ENCODE measurements around the gene AGPAT3. TPM values are rescaled to one million over a fixed set of nuclear protein-coding genes. Genes with fewer than 3 reads are reported as not detected.

AGPAT3 gene
- total and polyA plus RNA-seq, 8 donors: 9.9 to 83.1 (median 36.7) TPM

- WGBS, 5 donors: 52 to 78% (median 66%) methylated on average over 10 to 12 of the region's 12 CpGs
- Histone ChIP-seq H3K27ac (peak overlapping the region in 1 of 5 donors; percentile 16), H3K9me3 (peaks cover 0 to 8% (median under 1%) of the 10 kb centered on the region in 4 donors), H3K4me3 (no peak overlapping the region), H3K36me3 (peaks cover 0 to 2% (median 0%) of the 10 kb centered on the region in 4 donors), H3K4me1 (peaks cover 6 to 68% (median 46%) of the 10 kb centered on the region in 4 donors), H3K27me3 (no peaks in the 10 kb centered on the region)
- peak; percentile 49 to 55 for DNase-seq
- intact Hi-C loops (cut with DNase I; ENCODE audit: low total_unique reads): no loop called here
- no peak for TF ChIP-seq POLR2A (IDR thresholded peaks at IDR 0.05)
- TF ChIP-seq CTCF (IDR thresholded peaks at IDR 0.05): peak in 1 of 7 experiments; percentile 34
- TF ChIP-seq POLR2AphosphoS5 (IDR thresholded peaks at IDR 0.05): no peak
- no peak for TF ChIP-seq EP300 (IDR thresholded peaks at IDR 0.05)
Measured at GRCh38 chr21:43917515-43918384, 52.7 kb downstream of the AGPAT3 start.

DNA sequence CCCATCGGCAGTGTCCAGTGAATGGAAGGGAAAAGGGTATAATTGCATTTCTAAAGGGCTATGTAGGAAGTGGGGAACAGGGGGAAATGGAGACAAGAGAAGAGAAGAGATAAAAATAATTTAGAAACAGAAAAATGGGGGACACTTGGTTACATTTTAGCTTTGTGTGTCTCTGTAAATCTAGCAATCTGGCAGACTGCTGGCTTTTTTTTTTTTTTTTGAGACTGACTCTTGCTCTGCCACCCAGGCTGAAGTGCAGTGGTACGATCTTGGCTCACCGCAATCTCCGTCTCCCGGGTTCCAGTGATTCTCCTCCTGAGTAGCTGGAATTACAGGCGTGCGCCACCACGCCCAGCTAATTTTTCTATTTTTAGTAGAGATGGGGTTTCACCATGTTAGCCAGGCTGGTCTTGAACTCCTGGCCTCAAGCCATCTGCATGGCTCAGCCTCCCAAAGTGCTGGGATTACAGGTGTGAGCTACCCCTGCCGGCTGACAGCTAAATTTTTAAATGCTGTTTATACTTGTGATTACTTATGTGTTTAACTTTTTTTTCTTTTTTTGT is 53.4 kb downstream of the AGPAT3 start:
- intact Hi-C loops (cut with DNase I; ENCODE audit: low total_unique reads): no loop called here
- no peak for DNase-seq

GRCh38 chr21:43919283-43919682 is 54.3 kb downstream of the AGPAT3 start:
- Histone ChIP-seq H3K4me1 (peaks cover 8 to 79% (median 54%) of the 10 kb centered on the region in 4 donors), H3K9me3 (no peaks in the 10 kb centered on the region), H3K4me3 (no peak overlapping the region), H3K27me3 (no peaks in the 10 kb centered on the region), H3K36me3 (peaks cover 0 to 6% (median under 1%) of the 10 kb centered on the region in 4 donors), H3K27ac (no peak overlapping the region)
- 95 to 99% (median 98%) methylated on average over 7 of the region's 7 CpGs for WGBS, 5 donors
- TF ChIP-seq EP300 (IDR thresholded peaks at IDR 0.05): no peak
- TF ChIP-seq CTCF (IDR thresholded peaks at IDR 0.05): no peak
- no peak for TF ChIP-seq POLR2AphosphoS5 (IDR thresholded peaks at IDR 0.05)
- intact Hi-C loops (cut with DNase I; ENCODE audit: low total_unique reads): no loop called here
- DNase-seq: no peak

More for the DNA sequence above, 53.4 kb downstream of the AGPAT3 start:
- peaks cover 0 to 6% (median 0%) of the 10 kb centered on the region in 4 donors for H3K36me3 ChIP-seq
- peak in 2 of 7 experiments; percentile 2 to 11 for TF ChIP-seq CTCF (IDR thresholded peaks at IDR 0.05)
- TF ChIP-seq EP300 (IDR thresholded peaks at IDR 0.05): no peak
- H3K9me3 ChIP-seq: peaks cover 0 to under 1% (median 0%) of the 10 kb centered on the region in 4 donors
- no peaks in the 10 kb centered on the region for H3K27me3 ChIP-seq
- H3K4me3 ChIP-seq: no peak overlapping the region
- peaks cover 6 to 75% (median 52%) of the 10 kb centered on the region in 4 donors for H3K4me1 ChIP-seq
- WGBS, 5 donors: 70 to 80% (median 73%) methylated on average over 9 of the region's 9 CpGs
- no peak overlapping the region for H3K27ac ChIP-seq

- H3K36me3 ChIP-seq: peaks cover 0 to 15% (median 4%) of the 10 kb centered on the region in 4 donors
- DNase-seq: no peak
- peaks cover 16 to 87% (median 57%) of the 10 kb centered on the region in 4 donors for H3K4me1 ChIP-seq
- no peaks in the 10 kb centered on the region for H3K9me3 ChIP-seq
- intact Hi-C loops (cut with DNase I; ENCODE audit: low total_unique reads): no loop called here
- H3K27ac ChIP-seq: no peak overlapping the region
- H3K4me3 ChIP-seq: no peak overlapping the region
- H3K27me3 ChIP-seq: no peaks in the 10 kb centered on the region
- 86 to 94% (median 89%) methylated on average over 20 to 25 of the region's 25 CpGs for WGBS, 5 donors
- TF ChIP-seq EP300 (IDR thresholded peaks at IDR 0.05): no peak
- TF ChIP-seq CTCF (IDR thresholded peaks at IDR 0.05): no peak
- no peak for TF ChIP-seq POLR2AphosphoS5 (IDR thresholded peaks at IDR 0.05)
- no peak for TF ChIP-seq POLR2A (IDR thresholded peaks at IDR 0.05)
Measured at GRCh38 chr21:43919871-43920801, 55.1 kb downstream of the AGPAT3 start.
